ENCODE measurements around the gene TOP1.

TOP1 gene

DNA sequence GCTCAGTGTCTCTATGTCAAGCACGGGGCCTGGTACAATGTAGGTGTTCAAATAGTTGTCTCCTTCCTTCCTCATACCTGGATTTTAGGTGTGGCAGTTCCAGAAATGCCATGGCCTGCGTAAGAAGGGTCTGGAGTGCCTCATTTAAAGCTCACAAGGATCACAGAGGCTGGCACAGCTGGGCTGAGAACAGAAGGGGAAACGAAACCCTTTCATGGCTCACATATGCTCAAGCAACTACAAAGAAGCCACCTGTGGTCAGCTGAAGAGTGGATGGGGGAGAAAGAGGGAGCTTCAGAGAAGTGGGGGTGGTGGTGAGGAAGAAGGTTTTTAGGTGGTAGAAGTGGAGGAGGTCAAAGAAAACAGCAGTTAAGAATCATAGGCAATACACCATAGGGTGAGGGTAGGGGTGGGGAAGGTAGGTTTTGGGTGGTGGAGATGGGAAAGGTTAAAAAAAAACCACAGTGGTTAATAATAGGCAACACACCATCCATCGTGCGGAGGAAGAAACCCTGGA is 17.0 kb upstream of the TOP1 start:
- no peaks in the 10 kb centered on the region for H3K27me3 Mint-ChIP-seq

DNA sequence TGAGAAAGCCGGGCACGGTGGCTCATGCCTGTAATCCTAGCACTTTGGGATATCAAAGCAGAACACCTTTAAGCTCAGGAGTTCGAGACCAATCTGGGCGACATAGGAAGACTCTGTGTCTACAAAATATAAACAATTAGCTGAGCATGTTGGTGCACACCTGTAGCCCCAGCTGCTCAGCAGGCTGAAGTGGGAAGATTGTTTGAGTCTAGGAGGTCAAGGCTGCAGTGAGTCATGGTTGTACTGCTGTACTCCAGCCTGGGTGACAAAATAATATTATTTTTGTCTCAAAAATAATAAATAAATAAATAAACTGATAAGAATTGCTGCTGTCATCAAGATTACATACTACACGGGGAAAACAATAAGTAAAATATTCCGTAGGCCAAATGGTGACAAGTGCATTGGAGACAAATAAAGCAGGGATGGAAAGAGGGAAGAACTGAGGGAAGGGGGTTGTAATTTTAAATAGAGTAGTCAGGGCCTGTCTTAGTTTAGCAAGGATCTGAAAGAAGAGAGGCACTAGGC is 14.0 kb upstream of the TOP1 start:
- Mint-ChIP-seq H3K4me3 (no peak overlapping the region), H3K9me3 (no peaks in the 10 kb centered on the region), H3K27ac (no peak overlapping the region), H3K4me1 (peaks cover 17% of the 10 kb centered on the region), H3K36me3 (no peaks in the 10 kb centered on the region), H3K27me3 (no peaks in the 10 kb centered on the region)
- no peak for DNase-seq (ENCODE audit: low spot score in 2 of 2)
- ATAC-seq (ENCODE audit: low read depth), result no peak

More for the DNA sequence above, 17.0 kb upstream of the TOP1 start:
- DNase-seq (ENCODE audit: low spot score in 2 of 2) (peak; percentile 53 to 70), ATAC-seq (ENCODE audit: low read depth) (peak; percentile 99)
- H3K4me1 Mint-ChIP-seq, result peaks cover 25% of the 10 kb centered on the region
- H3K27ac Mint-ChIP-seq, result peak overlapping the region; percentile 4
- H3K4me3 Mint-ChIP-seq, result peak overlapping the region; percentile 61
- no peaks in the 10 kb centered on the region for H3K9me3 Mint-ChIP-seq
- no peaks in the 10 kb centered on the region for H3K36me3 Mint-ChIP-seq

DNA sequence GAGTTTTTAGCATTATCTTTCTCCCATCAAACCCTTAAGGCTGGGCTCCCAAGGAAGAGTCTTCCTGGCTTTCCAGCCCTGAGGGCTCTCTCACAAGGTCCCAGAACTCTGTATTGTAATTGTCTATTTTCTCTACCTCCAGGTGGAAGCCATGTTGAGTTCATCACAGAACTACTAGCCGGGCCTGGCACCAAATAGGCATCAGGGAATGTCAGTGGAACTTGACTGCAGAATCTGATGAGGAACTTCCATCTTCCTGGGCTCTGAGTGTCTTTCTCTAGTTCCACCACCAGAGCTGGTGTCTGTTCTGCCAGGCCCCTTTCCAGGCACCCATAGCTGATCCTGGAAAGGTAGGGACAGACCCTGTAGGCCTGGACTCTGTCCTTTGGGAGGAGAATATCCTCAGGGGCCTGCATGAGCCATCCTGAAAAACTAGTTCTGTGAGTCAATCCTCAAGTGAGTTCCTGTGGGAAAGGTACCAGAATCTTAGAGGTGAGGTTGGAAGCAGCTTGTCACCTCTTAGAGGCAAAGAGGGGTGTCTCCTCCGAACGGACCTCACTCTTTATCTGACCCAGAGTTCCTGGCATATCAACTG is 11.1 kb upstream of the TOP1 start:
- Mint-ChIP-seq H3K9me3 (no peaks in the 10 kb centered on the region), H3K27me3 (no peaks in the 10 kb centered on the region), H3K4me1 (peaks cover 14% of the 10 kb centered on the region), H3K4me3 (no peak overlapping the region), H3K27ac (no peak overlapping the region), H3K36me3 (no peaks in the 10 kb centered on the region)
- ATAC-seq (ENCODE audit: low read depth) (no peak), DNase-seq (ENCODE audit: low spot score in 2 of 2) (no peak)

DNA sequence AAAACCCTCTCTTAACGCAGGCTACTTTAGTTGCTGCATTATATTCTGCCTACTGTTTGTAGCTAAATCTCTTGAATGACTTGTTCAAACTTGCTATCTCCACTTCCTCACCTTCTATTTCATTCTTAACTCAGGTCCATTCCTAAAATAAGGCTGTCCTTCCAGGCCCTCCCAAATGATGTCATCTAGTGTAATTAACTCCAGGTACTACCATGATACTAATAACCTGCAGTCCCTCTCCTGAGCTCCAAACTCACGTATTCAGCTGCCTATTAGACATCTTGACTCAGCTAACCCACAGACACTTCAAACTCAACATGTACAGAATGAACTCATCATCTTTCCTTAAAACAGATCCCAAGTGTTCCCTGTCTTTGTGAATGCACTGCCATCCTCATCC is 10.5 kb upstream of the TOP1 start:
- ATAC-seq (ENCODE audit: low read depth), result no peak
- no peak for DNase-seq (ENCODE audit: low spot score in 2 of 2)
- Mint-ChIP-seq H3K27ac (no peak overlapping the region), H3K9me3 (no peaks in the 10 kb centered on the region), H3K4me1 (peaks cover 10% of the 10 kb centered on the region), H3K27me3 (no peaks in the 10 kb centered on the region), H3K4me3 (no peak overlapping the region), H3K36me3 (no peaks in the 10 kb centered on the region)

GRCh38 chr20:41023549-41023948 is 5.1 kb upstream of the TOP1 start:
- H3K4me1 Mint-ChIP-seq, result peaks cover 13% of the 10 kb centered on the region

GRCh38 chr20:41027366-41027765 is 1.3 kb upstream of the TOP1 start:
- peak overlapping the region; percentile 86 for H3K4me3 Mint-ChIP-seq
- DNase-seq (ENCODE audit: low spot score in 2 of 2) (no peak), ATAC-seq (ENCODE audit: low read depth) (no peak)
- H3K27ac Mint-ChIP-seq, result peak overlapping the region; percentile 99
- H3K36me3 Mint-ChIP-seq, result peaks cover 7% of the 10 kb centered on the region
- no peaks in the 10 kb centered on the region for H3K9me3 Mint-ChIP-seq
- no peaks in the 10 kb centered on the region for H3K27me3 Mint-ChIP-seq
- peaks cover 24% of the 10 kb centered on the region for H3K4me1 Mint-ChIP-seq

More at GRCh38 chr20:41023549-41023948, 5.1 kb upstream of the TOP1 start:
- no peak overlapping the region for H3K27ac Mint-ChIP-seq
- ATAC-seq (ENCODE audit: low read depth) (no peak), DNase-seq (ENCODE audit: low spot score in 2 of 2) (no peak)
- H3K36me3 Mint-ChIP-seq, result no peaks in the 10 kb centered on the region
- no peaks in the 10 kb centered on the region for H3K27me3 Mint-ChIP-seq
- no peak overlapping the region for H3K4me3 Mint-ChIP-seq
- H3K9me3 Mint-ChIP-seq, result no peaks in the 10 kb centered on the region

DNA sequence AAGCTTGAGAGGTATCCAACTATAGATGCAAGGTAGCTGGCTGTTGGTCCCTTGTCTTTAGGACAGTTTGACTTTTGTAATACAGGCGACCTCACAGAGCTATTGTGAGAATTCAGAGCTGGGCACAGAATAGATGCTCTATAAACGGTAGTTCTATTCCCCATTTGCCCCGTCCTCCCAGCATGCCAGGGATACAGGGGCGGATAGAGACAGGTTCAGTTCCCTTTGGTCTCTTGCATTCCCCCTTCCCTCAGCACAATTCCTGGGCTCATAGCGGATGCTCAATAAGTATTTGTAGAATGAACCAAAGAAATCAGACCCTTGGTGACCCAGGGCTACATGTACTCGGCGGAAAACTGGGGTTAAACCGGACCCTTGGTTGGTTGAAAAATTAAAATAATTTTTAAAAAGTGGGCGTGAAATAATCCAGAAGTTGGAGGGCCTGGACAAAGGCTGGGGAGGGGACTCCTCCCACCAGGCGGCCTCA is 707 bp upstream of the TOP1 start:
- peaks cover 7% of the 10 kb centered on the region for H3K36me3 Mint-ChIP-seq
- H3K9me3 Mint-ChIP-seq, result no peaks in the 10 kb centered on the region
- DNase-seq (ENCODE audit: low spot score in 2 of 2) (no peak), ATAC-seq (ENCODE audit: low read depth) (no peak)
- H3K27me3 Mint-ChIP-seq, result no peaks in the 10 kb centered on the region
- H3K27ac Mint-ChIP-seq, result peak overlapping the region; percentile 99
- H3K4me3 Mint-ChIP-seq, result peak overlapping the region; percentile 86
- H3K4me1 Mint-ChIP-seq, result peaks cover 28% of the 10 kb centered on the region

DNA sequence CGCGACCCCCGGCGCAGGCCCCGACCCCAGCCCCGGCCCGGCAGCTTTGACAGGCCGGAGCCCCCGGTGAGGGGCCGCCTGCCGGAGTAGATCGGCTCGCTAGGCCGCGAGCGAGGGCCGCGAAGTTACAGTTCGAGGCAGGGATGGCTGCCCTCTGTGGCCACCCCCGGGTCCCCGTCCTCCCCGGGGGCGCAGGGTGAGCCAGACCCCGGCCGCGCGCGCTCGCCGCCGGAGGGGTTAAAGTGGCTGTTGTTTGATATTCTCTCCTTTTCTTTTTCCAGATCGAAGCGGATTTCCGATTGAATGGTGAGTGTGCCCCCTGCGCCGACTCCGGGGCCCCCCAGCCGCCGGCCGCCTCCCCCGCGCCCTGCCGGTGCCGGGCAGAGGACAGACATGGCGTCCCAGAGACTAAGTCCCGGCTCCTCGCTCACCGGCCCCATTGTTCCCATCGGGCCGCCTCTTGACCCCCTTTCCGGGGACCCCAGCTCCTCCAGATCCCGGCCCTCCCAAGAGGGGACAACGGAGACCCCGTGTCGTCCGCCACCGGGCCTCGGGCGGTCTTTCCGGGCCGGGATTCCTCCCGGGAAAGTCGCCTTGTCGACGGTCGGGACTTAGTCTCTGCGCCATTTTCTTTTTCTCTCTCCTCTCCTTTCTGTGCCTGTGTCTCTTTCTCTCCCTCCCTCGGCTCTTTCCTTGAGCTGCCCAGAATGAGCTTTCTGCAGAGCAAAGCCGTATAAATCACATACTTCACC is 704 bp downstream of the TOP1 start:
- DNase-seq (ENCODE audit: low spot score in 2 of 2) (peak; percentile 18 to 58), ATAC-seq (ENCODE audit: low read depth) (peak; percentile 0)
- no peaks in the 10 kb centered on the region for H3K9me3 Mint-ChIP-seq
- H3K27ac Mint-ChIP-seq, result peak overlapping the region; percentile 99
- H3K4me3 Mint-ChIP-seq, result peak overlapping the region; percentile 92
- H3K4me1 Mint-ChIP-seq, result peaks cover 34% of the 10 kb centered on the region
- H3K27me3 Mint-ChIP-seq, result no peaks in the 10 kb centered on the region
- peaks cover 7% of the 10 kb centered on the region for H3K36me3 Mint-ChIP-seq

GRCh38 chr20:41030061-41030460 is 1.4 kb downstream of the TOP1 start:
- Mint-ChIP-seq H3K4me3 (peak overlapping the region; percentile 92), H3K4me1 (peaks cover 36% of the 10 kb centered on the region), H3K27me3 (no peaks in the 10 kb centered on the region), H3K9me3 (no peaks in the 10 kb centered on the region), H3K27ac (peak overlapping the region; percentile 99), H3K36me3 (peaks cover 7% of the 10 kb centered on the region)
- ATAC-seq (ENCODE audit: low read depth), result no peak
- no peak for DNase-seq (ENCODE audit: low spot score in 2 of 2)

- Mint-ChIP-seq H3K4me1 (peaks cover 36% of the 10 kb centered on the region), H3K27ac (peak overlapping the region; percentile 15)
Measured at GRCh38 chr20:41030531-41031242, 2.1 kb downstream of the TOP1 start.

DNA sequence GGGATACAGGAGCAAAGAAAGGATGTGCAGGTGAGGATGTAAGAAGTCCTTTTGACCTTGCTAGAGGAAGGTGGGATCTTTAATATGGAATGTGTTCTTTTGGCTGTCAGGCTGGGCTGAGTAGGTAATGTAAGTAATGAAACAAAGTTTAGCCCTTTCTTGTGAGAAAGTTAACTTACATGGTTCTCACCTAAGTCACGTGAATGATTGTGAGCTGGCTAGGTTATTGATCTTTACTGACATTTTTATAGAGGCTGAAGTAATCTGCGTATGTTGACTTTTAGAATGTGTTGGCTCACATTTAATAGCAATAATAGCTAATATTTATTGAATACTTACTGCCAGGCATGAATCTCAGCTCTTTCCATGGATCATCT is 2.6 kb downstream of the TOP1 start:
- no peak for DNase-seq (ENCODE audit: low spot score in 2 of 2)
- Mint-ChIP-seq H3K4me1 (peaks cover 39% of the 10 kb centered on the region), H3K36me3 (peaks cover 10% of the 10 kb centered on the region), H3K9me3 (no peaks in the 10 kb centered on the region), H3K27ac (peak overlapping the region; percentile 15), H3K4me3 (peak overlapping the region; percentile 92), H3K27me3 (no peaks in the 10 kb centered on the region)
- ATAC-seq (ENCODE audit: low read depth), result no peak

More at GRCh38 chr20:41030531-41031242, 2.1 kb downstream of the TOP1 start:
- peaks cover 7% of the 10 kb centered on the region for H3K36me3 Mint-ChIP-seq
- peak overlapping the region; percentile 92 for H3K4me3 Mint-ChIP-seq
- H3K9me3 Mint-ChIP-seq, result no peaks in the 10 kb centered on the region
- DNase-seq (ENCODE audit: low spot score in 2 of 2) (no peak), ATAC-seq (ENCODE audit: low read depth) (no peak)
- H3K27me3 Mint-ChIP-seq, result no peaks in the 10 kb centered on the region

GRCh38 chr20:41032271-41032670 is 3.6 kb downstream of the TOP1 start:
- Mint-ChIP-seq H3K36me3 (peaks cover 11% of the 10 kb centered on the region), H3K9me3 (no peaks in the 10 kb centered on the region), H3K27ac (no peak overlapping the region), H3K4me3 (no peak overlapping the region), H3K27me3 (no peaks in the 10 kb centered on the region), H3K4me1 (peaks cover 42% of the 10 kb centered on the region)
- ATAC-seq (ENCODE audit: low read depth) (no peak), DNase-seq (ENCODE audit: low spot score in 2 of 2) (no peak)

- Mint-ChIP-seq H3K9me3 (no peaks in the 10 kb centered on the region), H3K27ac (no peak overlapping the region), H3K36me3 (peaks cover 11% of the 10 kb centered on the region), H3K4me3 (no peak overlapping the region), H3K4me1 (peaks cover 39% of the 10 kb centered on the region), H3K27me3 (no peaks in the 10 kb centered on the region)
- no peak for ATAC-seq (ENCODE audit: low read depth)
- DNase-seq (ENCODE audit: low spot score in 2 of 2), result no peak
Measured at GRCh38 chr20:41034239-41034638, 5.6 kb downstream of the TOP1 start.

DNA sequence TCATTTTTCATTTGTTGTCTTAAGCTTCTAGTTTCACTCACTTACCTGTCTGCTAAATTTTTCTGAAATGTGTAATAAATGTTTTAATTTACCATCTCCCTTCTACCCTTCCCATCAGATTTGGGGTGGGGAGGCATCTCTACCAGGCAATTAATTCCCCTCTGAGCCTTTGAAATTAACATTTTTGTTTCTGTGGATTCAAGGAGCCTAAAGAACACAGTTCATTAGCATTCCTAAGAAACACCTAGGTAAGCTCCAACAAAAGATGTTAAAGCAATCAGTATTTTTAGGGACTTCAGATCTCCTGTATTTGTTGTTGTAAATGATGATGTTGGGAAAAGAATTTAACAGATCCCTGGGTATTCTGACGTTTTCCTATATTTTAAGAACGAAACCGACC is 6.6 kb downstream of the TOP1 start:
- H3K4me1 Mint-ChIP-seq, result peaks cover 39% of the 10 kb centered on the region
- H3K36me3 Mint-ChIP-seq, result peaks cover 9% of the 10 kb centered on the region
- no peaks in the 10 kb centered on the region for H3K27me3 Mint-ChIP-seq
- ATAC-seq (ENCODE audit: low read depth), result no peak
- DNase-seq (ENCODE audit: low spot score in 2 of 2), result no peak
- H3K4me3 Mint-ChIP-seq, result no peak overlapping the region
- no peak overlapping the region for H3K27ac Mint-ChIP-seq
- H3K9me3 Mint-ChIP-seq, result no peaks in the 10 kb centered on the region

All from memory B cell (primary cell).